WTC11 (cell line): ENCODE data around the gene DIAPH1.

ENCODE experiments used
- CTCF ChIP-seq: fragments of 200-600 bp; IDR thresholded peaks from 2 replicates; pipeline ENCODE4 v1.8.0; 2022; ENCODE audit warnings: antibody characterized with exemption
- ETV6 ChIP-seq: sonication (generic); formaldehyde crosslinking; IDR thresholded peaks from 2 replicates; pipeline ENCODE4 v1.8.1; 2022; ENCODE audit warnings: mild to moderate bottlenecking, missing genetic modification reagents
- GABPB1 ChIP-seq: sonication (generic); formaldehyde crosslinking; IDR thresholded peaks from 2 replicates; pipeline ENCODE4 v1.8.1; 2023; ENCODE audit warnings: mild to moderate bottlenecking, missing genetic modification reagents
- STAT6 ChIP-seq: sonication (generic); formaldehyde crosslinking; conservative IDR thresholded peaks from 2 replicates; pipeline ENCODE4 v1.8.1; 2023; ENCODE audit warnings: mild to moderate bottlenecking, low read depth, missing genetic modification reagents, moderate library complexity
- ZNF138 ChIP-seq: sonication (generic); formaldehyde crosslinking; conservative IDR thresholded peaks from 2 replicates; pipeline ENCODE4 v1.8.1; 2022; ENCODE audit warnings: mild to moderate bottlenecking, moderate library complexity, missing genetic modification reagents
- TF ChIP-seq, protein P1 (sequence below): sonication (generic); formaldehyde crosslinking; IDR thresholded peaks from 2 replicates; pipeline ENCODE4 v1.8.1; 2023; ENCODE audit warnings: mild to moderate bottlenecking, missing genetic modification reagents

- TF ChIP-seq ETV6 (no peak), CTCF (peak; percentile 64), STAT6 (no peak), ZNF138 (CRISPR knock-in tag) (no peak), GABPB1 (CRISPR knock-in tag) (no peak)
- TF ChIP-seq, protein P1, sequence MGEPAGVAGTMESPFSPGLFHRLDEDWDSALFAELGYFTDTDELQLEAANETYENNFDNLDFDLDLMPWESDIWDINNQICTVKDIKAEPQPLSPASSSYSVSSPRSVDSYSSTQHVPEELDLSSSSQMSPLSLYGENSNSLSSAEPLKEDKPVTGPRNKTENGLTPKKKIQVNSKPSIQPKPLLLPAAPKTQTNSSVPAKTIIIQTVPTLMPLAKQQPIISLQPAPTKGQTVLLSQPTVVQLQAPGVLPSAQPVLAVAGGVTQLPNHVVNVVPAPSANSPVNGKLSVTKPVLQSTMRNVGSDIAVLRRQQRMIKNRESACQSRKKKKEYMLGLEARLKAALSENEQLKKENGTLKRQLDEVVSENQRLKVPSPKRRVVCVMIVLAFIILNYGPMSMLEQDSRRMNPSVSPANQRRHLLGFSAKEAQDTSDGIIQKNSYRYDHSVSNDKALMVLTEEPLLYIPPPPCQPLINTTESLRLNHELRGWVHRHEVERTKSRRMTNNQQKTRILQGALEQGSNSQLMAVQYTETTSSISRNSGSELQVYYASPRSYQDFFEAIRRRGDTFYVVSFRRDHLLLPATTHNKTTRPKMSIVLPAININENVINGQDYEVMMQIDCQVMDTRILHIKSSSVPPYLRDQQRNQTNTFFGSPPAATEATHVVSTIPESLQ (CRISPR knock-in tag) = no peak
Observed at GRCh38 chr5:141560725-141561483, 57.9 kb downstream of the DIAPH1 start.
